Body of pancreas (tissue), 4 donors: ENCODE measurements around the gene AOC2. TPM values are rescaled to one million over a fixed set of nuclear protein-coding genes. Genes with fewer than 3 reads are reported as not detected.

Experiments
- ATAC-seq: fragments of 150-250 bp; one replicate; pipeline ENCODE4 v1.9.1; 2016
- DNase-seq, 4 donors: peaks; one replicate each; pipeline ENCODE4 v3.0.0-alpha.2; 2019
- H3K27ac ChIP-seq, 4 donors: fragments of 200-600 bp; sonication (generic); 1 replicate in 3 of 4; 2 replicates in 1 of 4; pipeline versions ENCODE4 v1.5.1 to v1.6.1; 2016 to 2019; ENCODE audit warnings: mild to moderate bottlenecking in 1 of 4, mixed read lengths in 1 of 4, moderate library complexity in 1 of 4
- H3K27me3 ChIP-seq, 2 donors: fragments of 200-600 bp; sonication (generic); one replicate each; pipeline ENCODE4 v1.6.0; 2016; ENCODE audit warnings: mild to moderate bottlenecking in 1 of 2
- H3K36me3 ChIP-seq, 2 donors: fragments of 200-600 bp; sonication (generic); replicated peaks in 1 of 2; 2 replicates each; pipeline ENCODE4 v1.5.1; 2016; ENCODE audit warnings: low read depth in 2 of 2; ENCODE audit not compliant: insufficient read depth in 1 of 2
- H3K4me1 ChIP-seq: fragments of 200-600 bp; sonication (generic); one replicate; pipeline ENCODE4 v1.6.0; 2016
- H3K4me3 ChIP-seq, 2 donors: fragments of 200-600 bp; sonication (generic); 1 replicate in 1 of 2; 2 replicates in 1 of 2; pipeline ENCODE4 v1.5.1; 2016 to 2019
- H3K9me3 ChIP-seq, 3 donors: fragments of 200-600 bp; sonication (generic); 1 replicate in 2 of 3; 2 replicates in 1 of 3; pipeline ENCODE4 v1.5.1; 2016
- POLR2A ChIP-seq, 3 donors: fragments of 450-650 bp; IDR thresholded peaks; one replicate each; pipeline ENCODE4 v1.6.1; 2016; ENCODE audit warnings: antibody characterized with exemption in 3 of 3, mild to moderate bottlenecking in 2 of 3
- WGBS, 2 donors: methylation state at CpG; one replicate each; pipeline ENCODE4 v1.1.5; 2017; 5-methylcytosine and 5-hydroxymethylcytosine counted together
- intact Hi-C: fragments of 100-400 bp; cut with DNase I; formaldehyde crosslinking; loops from one replicate; pipeline ENCODE4 v1.15.1; 2023
- total RNA-seq, 2 donors: library from RNA; depleted of rRNA; stranded (reverse); fragments of >200 nt; gene quantifications; one replicate each; pipeline ENCODE4 v1.1.0, GENCODE V29; 2016
- TF ChIP-seq, protein P1 (sequence below), 7 experiments: fragments of 450-650 bp in 4 of 7; fragments of 200-600 bp in 3 of 7; sonication (generic) in 3 of 7; IDR thresholded peaks; one replicate each; pipeline ENCODE4 v1.5.1; 2016 to 2019; ENCODE audit warnings: antibody characterized with exemption in 7 of 7

AOC2 gene
- total RNA-seq, 2 donors from 2014 or later = 1.0 to 3.0 TPM

- Histone ChIP-seq H3K4me3 (no peak overlapping the region), H3K9me3 (no peaks in the 10 kb centered on the region), H3K36me3 (peaks cover 21 to 52% of the 10 kb centered on the region in 2 donors), H3K27me3 (no peaks in the 10 kb centered on the region), H3K27ac (no peak overlapping the region), H3K4me1 (peaks cover 4% of the 10 kb centered on the region)
- ATAC-seq (no peak), DNase-seq (no peak)
- WGBS, 2 donors = 72 to 78% methylated on average over 11 of the region's 11 CpGs
- intact Hi-C loops = no loop called here
- TF ChIP-seq, protein P1, sequence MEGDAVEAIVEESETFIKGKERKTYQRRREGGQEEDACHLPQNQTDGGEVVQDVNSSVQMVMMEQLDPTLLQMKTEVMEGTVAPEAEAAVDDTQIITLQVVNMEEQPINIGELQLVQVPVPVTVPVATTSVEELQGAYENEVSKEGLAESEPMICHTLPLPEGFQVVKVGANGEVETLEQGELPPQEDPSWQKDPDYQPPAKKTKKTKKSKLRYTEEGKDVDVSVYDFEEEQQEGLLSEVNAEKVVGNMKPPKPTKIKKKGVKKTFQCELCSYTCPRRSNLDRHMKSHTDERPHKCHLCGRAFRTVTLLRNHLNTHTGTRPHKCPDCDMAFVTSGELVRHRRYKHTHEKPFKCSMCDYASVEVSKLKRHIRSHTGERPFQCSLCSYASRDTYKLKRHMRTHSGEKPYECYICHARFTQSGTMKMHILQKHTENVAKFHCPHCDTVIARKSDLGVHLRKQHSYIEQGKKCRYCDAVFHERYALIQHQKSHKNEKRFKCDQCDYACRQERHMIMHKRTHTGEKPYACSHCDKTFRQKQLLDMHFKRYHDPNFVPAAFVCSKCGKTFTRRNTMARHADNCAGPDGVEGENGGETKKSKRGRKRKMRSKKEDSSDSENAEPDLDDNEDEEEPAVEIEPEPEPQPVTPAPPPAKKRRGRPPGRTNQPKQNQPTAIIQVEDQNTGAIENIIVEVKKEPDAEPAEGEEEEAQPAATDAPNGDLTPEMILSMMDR (IDR thresholded peaks at IDR 0.05) = no peak
- no peak for TF ChIP-seq POLR2A (IDR thresholded peaks at IDR 0.05)
These were observed 2.2 kb upstream of the AOC2 start for GRCh38 chr17:42841975-42842685.

DNA sequence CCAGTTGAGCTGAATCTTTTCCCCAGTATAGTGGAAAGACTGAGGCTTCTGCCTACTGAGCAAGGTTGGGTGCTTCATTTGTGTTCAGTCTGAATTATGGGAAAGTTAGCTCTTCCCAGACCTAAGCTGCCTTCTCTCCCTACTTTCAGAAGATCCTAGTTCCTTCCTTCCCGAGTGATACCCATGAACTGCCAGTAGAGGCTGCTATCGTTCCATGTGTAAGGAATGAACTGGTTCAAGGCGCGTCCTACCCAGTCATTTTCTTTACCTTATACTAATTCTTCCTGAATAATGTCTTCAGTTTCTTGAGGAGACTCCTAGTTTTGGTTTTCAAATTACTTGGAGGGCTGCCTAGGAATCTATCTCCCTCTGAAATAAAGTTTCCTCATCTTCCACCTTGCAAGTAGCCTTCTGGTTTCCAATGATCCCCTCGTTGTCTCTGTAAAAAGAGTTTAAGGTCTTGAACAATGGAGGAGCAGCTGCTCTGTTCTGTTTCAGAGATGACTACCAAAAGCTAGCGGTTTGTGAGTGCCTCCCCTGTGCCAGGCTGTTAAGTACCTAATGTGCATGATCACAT is 934 bp upstream of the AOC2 start:
- peak; percentile 83 for ATAC-seq
- TF ChIP-seq, protein P1 (IDR thresholded peaks at IDR 0.05) = peak; percentile 66 to 98 (median 95)
- TF ChIP-seq POLR2A (IDR thresholded peaks at IDR 0.05) = no peak
- Histone ChIP-seq H3K27me3 (no peaks in the 10 kb centered on the region), H3K4me1 (peaks cover 4% of the 10 kb centered on the region), H3K9me3 (no peaks in the 10 kb centered on the region), H3K27ac (no peak overlapping the region), H3K4me3 (no peak overlapping the region), H3K36me3 (peaks cover 21 to 43% of the 10 kb centered on the region in 2 donors)
- intact Hi-C loops = no loop called here
- DNase-seq = peak; percentile 47 to 64 (median 58)
- WGBS, 2 donors = 30 to 38% methylated on average over 6 of the region's 6 CpGs

- no peak for DNase-seq
- Histone ChIP-seq H3K9me3 (no peaks in the 10 kb centered on the region), H3K27me3 (no peaks in the 10 kb centered on the region), H3K4me3 (no peak overlapping the region), H3K27ac (no peak overlapping the region), H3K4me1 (peaks cover 12% of the 10 kb centered on the region), H3K36me3 (peaks cover 14 to 29% of the 10 kb centered on the region in 2 donors)
- TF ChIP-seq, protein P1 (IDR thresholded peaks at IDR 0.05) = no peak
- no peak for TF ChIP-seq POLR2A (IDR thresholded peaks at IDR 0.05)
- ATAC-seq = no peak
- intact Hi-C loops = loop anchor here (5.0 kb wide), 1 partner anchor 87 kb away; no protein-coding TSS in a partner anchor
- 84 to 97% methylated on average over 5 to 23 of the region's 24 CpGs for WGBS, 2 donors
These were observed 578 bp downstream of the AOC2 start for GRCh38 chr17:42844761-42845555.

DNA sequence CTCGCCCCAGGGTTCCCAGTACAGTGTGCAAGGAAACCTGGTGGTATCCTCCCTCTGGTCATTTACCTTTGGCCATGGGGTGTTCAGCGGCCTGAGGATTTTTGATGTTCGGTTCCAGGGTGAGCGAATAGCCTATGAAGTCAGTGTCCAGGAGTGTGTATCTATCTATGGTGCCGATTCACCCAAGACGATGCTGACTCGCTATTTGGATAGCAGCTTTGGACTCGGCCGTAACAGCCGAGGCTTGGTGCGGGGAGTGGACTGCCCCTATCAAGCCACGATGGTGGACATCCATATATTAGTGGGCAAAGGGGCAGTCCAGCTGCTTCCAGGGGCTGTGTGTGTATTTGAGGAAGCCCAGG is 1.2 kb downstream of the AOC2 start:
- 90 to 93% methylated on average over 10 to 12 of the region's 12 CpGs for WGBS, 2 donors

More for the DNA sequence above, 1.2 kb downstream of the AOC2 start:
- Histone ChIP-seq H3K27ac (no peak overlapping the region), H3K9me3 (no peaks in the 10 kb centered on the region), H3K36me3 (peaks cover 14 to 24% of the 10 kb centered on the region in 2 donors), H3K4me1 (peaks cover 14% of the 10 kb centered on the region), H3K4me3 (no peak overlapping the region), H3K27me3 (no peaks in the 10 kb centered on the region)
- ATAC-seq = no peak
- TF ChIP-seq, protein P1 (IDR thresholded peaks at IDR 0.05) = no peak
- no peak for TF ChIP-seq POLR2A (IDR thresholded peaks at IDR 0.05)
- DNase-seq = no peak
- intact Hi-C loops = loop anchor here (5.0 kb wide), 1 partner anchor 87 kb away; no protein-coding TSS in a partner anchor
